ENCODE results near the gene DPPA3.
"Not testable (repeated sequence)": the region's sequence is repeated elsewhere in the genome, so short reads cannot be mapped to it uniquely, and the experiment has no call there.

DPPA3 gene

DNA sequence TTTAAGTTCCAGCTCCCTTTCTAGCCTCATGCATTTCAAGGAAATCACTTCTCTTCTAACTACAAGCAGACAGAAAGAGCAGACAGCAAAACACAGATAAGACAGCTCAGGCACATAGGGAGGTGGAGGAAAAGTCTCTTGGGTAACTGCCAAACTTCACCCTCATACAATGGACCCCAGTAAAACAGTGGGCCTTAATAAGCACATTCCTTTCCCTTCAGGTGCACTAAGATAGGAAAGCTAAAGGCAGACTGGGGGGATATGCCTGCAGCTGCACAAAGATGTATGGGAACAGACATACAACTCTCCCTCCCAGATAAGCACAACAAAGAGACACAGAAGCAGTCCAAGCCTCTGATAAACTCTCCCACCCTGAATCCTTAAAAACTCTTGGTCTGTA lies 19.8 kb downstream of the DPPA3 start:
- not testable (repeated sequence) for H3K9ac ChIP-seq (ENCODE audit: low read length); H3K27ac ChIP-seq (ENCODE audit: low read depth, low read length)
- H3K4me1 ChIP-seq (ENCODE audit: control insufficient read depth, insufficient read depth, low read length), result peaks cover 11% of the 10 kb centered on the region

DNA sequence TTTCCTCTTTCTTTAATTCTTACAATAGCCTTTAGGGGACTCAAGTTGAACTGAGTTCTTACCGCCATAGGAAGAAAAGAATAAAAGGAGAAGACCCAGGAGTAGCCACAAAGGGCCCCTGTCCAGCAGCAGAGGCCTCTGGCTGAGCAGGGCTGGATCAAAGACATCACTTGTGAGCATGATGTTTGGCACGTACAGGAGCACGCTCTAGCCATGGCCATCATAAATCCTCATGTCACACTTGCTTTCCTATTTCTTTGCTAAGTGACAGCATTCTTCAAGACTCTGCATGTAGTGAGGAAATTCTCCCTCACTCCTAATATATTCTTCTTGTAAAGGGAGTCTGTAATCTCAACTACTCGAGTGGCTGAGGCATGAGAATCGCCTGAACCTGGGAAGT lies 20.3 kb downstream of the DPPA3 start:
- Histone ChIP-seq H3K4me3 (ENCODE audit: low read depth, low read length) (no peak overlapping the region), H3K4me1 (ENCODE audit: control insufficient read depth, insufficient read depth, low read length) (peaks cover 11% of the 10 kb centered on the region), H3K27ac (ENCODE audit: low read depth, low read length) (no peak overlapping the region), H3K9me3 (ENCODE audit: control insufficient read depth, insufficient read depth, low read depth, low read length) (peaks cover 4% of the 10 kb centered on the region; the same call in 1 of the 2 replicates), H3K36me3 (ENCODE audit: control insufficient read depth, insufficient read depth, low read length) (no peaks in the 10 kb centered on the region), H3K27me3 (ENCODE audit: control insufficient read depth, insufficient read depth, low read length) (no peaks in the 10 kb centered on the region), H3K9ac (ENCODE audit: low read length) (no peak overlapping the region)

More for the DNA sequence above, 19.8 kb downstream of the DPPA3 start:
- H3K27me3 ChIP-seq (ENCODE audit: control insufficient read depth, insufficient read depth, low read length); H3K9me3 ChIP-seq (ENCODE audit: control insufficient read depth, insufficient read depth, low read depth, low read length); H3K4me3 ChIP-seq (ENCODE audit: low read depth, low read length); H3K36me3 ChIP-seq (ENCODE audit: control insufficient read depth, insufficient read depth, low read length): not testable (repeated sequence)

DNA sequence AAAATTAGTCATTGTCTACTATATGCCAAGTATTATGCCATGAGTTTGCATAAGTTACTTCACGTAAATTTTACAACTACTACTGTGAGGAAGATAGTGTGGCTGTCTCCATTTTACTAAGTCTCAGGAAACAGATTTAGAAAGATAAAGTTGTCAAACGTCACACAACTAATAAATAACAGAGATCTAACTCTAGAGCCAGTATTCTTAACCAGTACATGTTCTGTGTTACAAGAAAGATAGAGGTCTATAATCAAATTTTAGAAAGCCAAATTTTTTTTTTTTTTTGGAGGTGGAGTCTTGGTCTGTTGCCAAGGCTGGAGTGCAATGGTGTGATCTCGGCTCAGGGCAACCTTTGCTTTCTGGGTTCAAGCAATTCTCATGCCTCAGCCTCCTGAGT lies 21.8 kb downstream of the DPPA3 start:
- Histone ChIP-seq H3K9ac (ENCODE audit: low read length) (no peak overlapping the region), H3K4me3 (ENCODE audit: low read depth, low read length) (no peak overlapping the region)

DNA sequence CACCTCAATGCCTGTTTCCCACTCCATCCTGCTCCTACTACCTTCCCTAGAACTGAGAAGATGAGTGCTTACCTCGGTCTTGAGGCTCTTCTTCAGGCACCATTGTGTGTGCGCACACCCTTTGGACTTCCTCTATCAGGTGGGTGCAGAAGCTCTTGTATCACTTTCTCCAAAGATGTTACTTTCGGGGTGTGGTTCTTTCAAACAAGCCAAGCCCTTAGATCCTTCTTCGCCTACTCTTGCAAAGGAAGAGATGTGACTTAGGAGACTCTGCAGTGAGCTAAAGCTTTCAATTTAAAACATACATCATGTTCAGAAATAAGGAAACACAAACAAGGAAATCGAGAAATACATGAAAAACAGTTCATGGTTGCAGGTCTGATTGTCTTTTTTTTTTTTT lies 36.0 kb downstream of the DPPA3 start, which contains the start of gene CLEC4C:
Gene CLEC4C (minus strand): TSS at position 130 of the 400 bp plus-strand sequence. CDS start 27 bp downstream, at position 103.
- Histone ChIP-seq H3K9me3 (ENCODE audit: control insufficient read depth, insufficient read depth, low read depth, low read length) (peaks cover 6% of the 10 kb centered on the region; the same call in 1 of the 2 replicates), H3K27me3 (ENCODE audit: control insufficient read depth, insufficient read depth, low read length) (no peaks in the 10 kb centered on the region), H3K4me3 (ENCODE audit: low read depth, low read length) (no peak within 1 kb of the TSS), H3K27ac (ENCODE audit: low read depth, low read length) (no peak within 1 kb of the TSS), H3K9ac (ENCODE audit: low read length) (no peak within 1 kb of the TSS), H3K4me1 (ENCODE audit: control insufficient read depth, insufficient read depth, low read length) (no peaks in the 10 kb centered on the region), H3K36me3 (ENCODE audit: control insufficient read depth, insufficient read depth, low read length) (no peaks in the 10 kb centered on the region)

More for the DNA sequence above, 21.8 kb downstream of the DPPA3 start:
- no peaks in the 10 kb centered on the region for H3K27me3 ChIP-seq (ENCODE audit: control insufficient read depth, insufficient read depth, low read length)
- H3K27ac ChIP-seq (ENCODE audit: low read depth, low read length), result no peak overlapping the region
- H3K4me1 ChIP-seq (ENCODE audit: control insufficient read depth, insufficient read depth, low read length), result peaks cover 11% of the 10 kb centered on the region
- 0 out of 2 replicates have a peak, but pooled peaks cover under 1% of the 10 kb centered on the region for H3K9me3 ChIP-seq (ENCODE audit: control insufficient read depth, insufficient read depth, low read depth, low read length)
- no peaks in the 10 kb centered on the region for H3K36me3 ChIP-seq (ENCODE audit: control insufficient read depth, insufficient read depth, low read length)

DNA sequence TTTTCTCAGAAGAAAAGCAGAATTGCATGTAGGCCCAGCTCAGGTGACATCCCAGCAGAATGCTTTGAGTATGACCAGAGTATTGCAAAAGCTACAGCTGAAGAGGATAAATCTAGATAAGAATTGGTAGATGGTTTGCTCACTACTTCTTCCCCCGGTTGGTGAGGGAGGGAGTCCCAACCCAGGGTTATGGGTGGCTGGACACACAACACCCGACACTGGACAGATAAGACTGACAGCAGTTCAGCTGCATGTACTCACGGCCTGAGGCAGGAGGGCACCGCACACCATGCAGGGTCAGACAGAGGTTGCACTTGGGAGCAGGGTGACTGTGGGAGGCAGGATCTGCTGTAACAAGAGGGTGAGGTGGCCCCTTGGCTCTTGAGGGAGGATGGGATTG lies 37.6 kb downstream of the DPPA3 start:
- Histone ChIP-seq H3K27me3 (ENCODE audit: control insufficient read depth, insufficient read depth, low read length) (no peaks in the 10 kb centered on the region), H3K9ac (ENCODE audit: low read length) (no peak overlapping the region), H3K4me3 (ENCODE audit: low read depth, low read length) (no peak overlapping the region), H3K9me3 (ENCODE audit: control insufficient read depth, insufficient read depth, low read depth, low read length) (peaks cover 3% of the 10 kb centered on the region; the same call in 1 of the 2 replicates), H3K27ac (ENCODE audit: low read depth, low read length) (no peak overlapping the region), H3K36me3 (ENCODE audit: control insufficient read depth, insufficient read depth, low read length) (no peaks in the 10 kb centered on the region), H3K4me1 (ENCODE audit: control insufficient read depth, insufficient read depth, low read length) (no peaks in the 10 kb centered on the region)

DNA sequence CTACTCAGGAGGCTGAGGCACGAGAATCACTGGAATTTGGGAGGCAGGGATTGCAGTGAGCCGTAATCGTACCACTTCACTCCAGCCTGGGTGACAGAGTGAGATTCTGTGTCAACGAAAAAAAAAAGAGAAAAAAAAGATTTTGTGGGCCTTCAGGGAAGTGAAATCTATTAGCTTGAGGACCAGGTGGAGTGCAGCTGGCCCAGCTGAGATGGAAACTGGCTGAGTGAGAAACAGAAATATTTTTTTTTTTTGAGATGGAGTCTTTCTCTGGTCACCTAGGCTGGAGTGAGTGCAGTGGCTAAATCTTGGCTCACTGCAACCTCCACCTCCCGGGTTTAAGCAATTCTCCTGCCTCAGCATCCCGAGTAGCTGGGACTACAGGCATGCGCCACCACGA lies 38.2 kb downstream of the DPPA3 start:
- H3K27me3 ChIP-seq (ENCODE audit: control insufficient read depth, insufficient read depth, low read length), result no peaks in the 10 kb centered on the region
- no peak overlapping the region for H3K9ac ChIP-seq (ENCODE audit: low read length)
- no peak overlapping the region for H3K4me3 ChIP-seq (ENCODE audit: low read depth, low read length)
- no peaks in the 10 kb centered on the region for H3K4me1 ChIP-seq (ENCODE audit: control insufficient read depth, insufficient read depth, low read length)
- H3K9me3 ChIP-seq (ENCODE audit: control insufficient read depth, insufficient read depth, low read depth, low read length), result peaks cover 2% of the 10 kb centered on the region; the same call in 1 of the 2 replicates
- no peak overlapping the region for H3K27ac ChIP-seq (ENCODE audit: low read depth, low read length)
- no peaks in the 10 kb centered on the region for H3K36me3 ChIP-seq (ENCODE audit: control insufficient read depth, insufficient read depth, low read length)

DNA sequence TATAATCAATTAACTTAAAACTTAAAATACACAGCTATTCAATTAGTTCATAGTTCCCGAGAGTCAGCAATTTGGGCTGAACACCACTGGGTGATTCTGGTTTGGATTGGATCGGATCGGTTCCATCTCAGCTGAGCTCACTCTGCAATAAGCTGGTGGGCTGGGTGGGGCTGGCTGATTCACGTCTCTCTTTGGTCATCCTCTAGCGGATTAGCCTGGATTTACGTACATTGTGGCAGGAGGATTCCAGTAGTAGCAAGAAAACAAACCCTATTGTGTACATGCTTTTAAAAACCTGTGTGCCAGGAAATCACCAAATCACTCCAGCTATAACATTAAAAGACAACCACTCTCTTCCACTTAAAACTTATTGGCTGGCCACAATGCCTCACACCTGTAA lies 39.1 kb downstream of the DPPA3 start:
- no peaks in the 10 kb centered on the region for H3K36me3 ChIP-seq (ENCODE audit: control insufficient read depth, insufficient read depth, low read length)
- peaks cover 2% of the 10 kb centered on the region; the same call in 1 of the 2 replicates for H3K9me3 ChIP-seq (ENCODE audit: control insufficient read depth, insufficient read depth, low read depth, low read length)
- no peak overlapping the region for H3K9ac ChIP-seq (ENCODE audit: low read length)
- no peaks in the 10 kb centered on the region for H3K4me1 ChIP-seq (ENCODE audit: control insufficient read depth, insufficient read depth, low read length)
- H3K27me3 ChIP-seq (ENCODE audit: control insufficient read depth, insufficient read depth, low read length), result no peaks in the 10 kb centered on the region
- H3K27ac ChIP-seq (ENCODE audit: low read depth, low read length), result no peak overlapping the region
- no peak overlapping the region for H3K4me3 ChIP-seq (ENCODE audit: low read depth, low read length)

DNA sequence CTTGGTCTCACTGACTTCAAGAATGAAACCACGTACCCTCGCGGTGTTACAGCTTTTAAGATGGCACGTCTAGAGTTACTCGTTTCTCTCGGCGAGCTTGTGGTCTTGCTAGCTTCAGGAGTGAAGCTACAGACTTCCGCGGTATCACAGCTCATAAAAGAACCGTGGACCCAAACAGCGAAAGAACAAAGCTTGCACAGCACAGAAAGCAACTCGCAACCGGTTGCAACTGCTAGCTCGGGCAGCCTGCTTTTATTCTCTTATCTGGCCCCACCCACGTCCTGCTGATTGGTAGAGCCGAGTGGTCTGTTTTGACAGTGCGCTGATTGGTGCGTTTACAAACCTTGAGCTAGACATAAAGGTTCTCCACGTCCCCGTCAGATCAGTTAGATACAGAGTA lies 40.2 kb downstream of the DPPA3 start:
- Histone ChIP-seq H3K27ac (ENCODE audit: low read depth, low read length) (no peak overlapping the region), H3K36me3 (ENCODE audit: control insufficient read depth, insufficient read depth, low read length) (no peaks in the 10 kb centered on the region), H3K9me3 (ENCODE audit: control insufficient read depth, insufficient read depth, low read depth, low read length) (no peaks in the 10 kb centered on the region), H3K4me1 (ENCODE audit: control insufficient read depth, insufficient read depth, low read length) (no peaks in the 10 kb centered on the region), H3K9ac (ENCODE audit: low read length) (no peak overlapping the region), H3K27me3 (ENCODE audit: control insufficient read depth, insufficient read depth, low read length) (no peaks in the 10 kb centered on the region), H3K4me3 (ENCODE audit: low read depth, low read length) (peak overlapping the region; percentile 9; the same call in 1 of the 2 replicates)

DNA sequence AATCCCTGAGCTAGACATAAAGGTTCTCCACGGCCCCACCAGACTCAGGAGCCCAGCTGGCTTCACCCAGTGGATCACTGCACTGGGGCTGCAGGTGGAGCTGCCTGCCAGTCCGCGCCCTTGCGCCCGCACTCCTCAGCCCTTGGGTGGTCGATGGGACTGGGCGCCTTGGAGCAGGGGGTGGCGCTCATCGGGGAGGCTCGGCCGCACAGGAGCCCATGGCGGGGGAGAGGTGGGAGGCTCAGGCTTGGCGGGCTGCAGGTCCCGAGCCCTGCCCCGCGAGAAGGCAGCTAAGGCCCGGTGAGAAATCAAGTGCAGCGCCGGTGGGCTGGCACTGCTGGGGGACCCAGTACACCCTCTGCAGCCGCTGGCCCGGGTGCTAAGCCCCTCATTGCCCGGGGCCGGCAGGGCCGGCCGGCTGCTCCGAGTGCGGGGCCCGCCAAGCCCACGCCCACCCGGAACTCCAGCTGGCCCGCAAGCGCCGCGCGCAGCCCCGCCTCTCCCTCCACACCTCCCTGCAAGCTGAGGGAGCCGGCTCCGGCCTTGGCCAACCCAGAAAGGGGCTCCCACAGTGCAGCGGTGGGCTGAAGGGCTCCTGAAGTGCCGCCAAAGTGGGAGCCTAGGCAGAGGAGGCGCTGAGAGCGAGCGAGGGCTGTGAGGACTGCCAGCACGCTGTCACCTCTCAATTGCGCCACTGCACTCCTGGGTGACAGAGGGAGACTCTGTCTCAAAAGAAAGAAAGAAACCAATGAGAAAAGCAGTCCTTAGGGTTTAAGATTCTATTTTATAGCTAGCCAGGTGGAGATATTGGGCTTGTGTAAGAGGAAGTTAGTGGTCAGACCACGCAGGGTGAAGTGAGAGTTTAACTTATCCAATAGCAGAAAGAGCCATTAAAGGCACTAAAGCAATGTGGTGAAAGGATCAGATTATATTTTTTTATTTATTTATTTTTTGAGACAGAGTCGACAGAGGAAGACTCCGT lies 41.0 kb downstream of the DPPA3 start:
- H3K9ac ChIP-seq (ENCODE audit: low read length); H3K27ac ChIP-seq (ENCODE audit: low read depth, low read length); H3K27me3 ChIP-seq (ENCODE audit: control insufficient read depth, insufficient read depth, low read length); H3K36me3 ChIP-seq (ENCODE audit: control insufficient read depth, insufficient read depth, low read length); H3K4me3 ChIP-seq (ENCODE audit: low read depth, low read length); H3K4me1 ChIP-seq (ENCODE audit: control insufficient read depth, insufficient read depth, low read length); H3K9me3 ChIP-seq (ENCODE audit: control insufficient read depth, insufficient read depth, low read depth, low read length): not testable (repeated sequence)

DNA sequence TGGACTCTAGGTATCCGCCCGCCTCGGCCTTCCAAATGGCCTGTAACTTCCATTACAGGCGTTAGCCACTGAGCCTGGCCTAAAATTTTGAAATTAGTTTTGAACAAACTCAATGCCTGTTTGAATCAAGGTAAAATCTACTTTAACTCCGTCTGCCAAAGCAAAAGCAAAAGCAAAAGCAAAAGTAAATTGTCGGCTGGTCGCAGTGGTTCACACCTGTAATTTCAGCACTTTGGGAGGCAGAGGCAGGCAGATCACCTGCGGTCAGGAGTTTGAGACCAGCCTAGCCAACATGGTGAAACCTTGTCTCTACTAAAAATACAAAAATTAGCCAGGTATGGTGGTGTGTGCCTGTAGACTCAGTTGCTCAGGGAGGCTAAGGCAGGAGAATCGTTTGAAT lies 44.4 kb downstream of the DPPA3 start:
- H3K4me3 ChIP-seq (ENCODE audit: low read depth, low read length); H3K9ac ChIP-seq (ENCODE audit: low read length); H3K27ac ChIP-seq (ENCODE audit: low read depth, low read length); H3K9me3 ChIP-seq (ENCODE audit: control insufficient read depth, insufficient read depth, low read depth, low read length); H3K27me3 ChIP-seq (ENCODE audit: control insufficient read depth, insufficient read depth, low read length); H3K36me3 ChIP-seq (ENCODE audit: control insufficient read depth, insufficient read depth, low read length): not testable (repeated sequence)
- peaks cover 19% of the 10 kb centered on the region for H3K4me1 ChIP-seq (ENCODE audit: control insufficient read depth, insufficient read depth, low read length)

DNA sequence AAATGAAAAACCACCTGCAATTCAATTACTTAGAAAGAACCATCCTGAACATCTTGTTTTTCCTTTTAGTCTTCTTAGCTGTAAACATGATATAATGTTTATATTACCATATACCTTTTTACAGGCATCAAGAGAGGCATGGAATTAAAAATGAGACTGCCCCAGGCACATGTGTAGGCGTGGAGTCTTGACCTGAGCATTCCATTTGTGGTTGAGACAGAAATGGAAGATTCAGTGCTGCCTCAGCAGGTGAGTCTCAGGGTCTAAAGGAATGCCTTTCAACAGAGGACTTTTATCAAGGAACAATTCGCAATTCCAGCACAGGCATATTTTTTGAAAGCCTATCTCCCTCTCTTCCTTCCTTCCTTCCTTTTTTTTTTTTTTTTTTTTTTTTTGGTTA lies 45.8 kb downstream of the DPPA3 start:
- Histone ChIP-seq H3K9ac (ENCODE audit: low read length) (no peak overlapping the region), H3K9me3 (ENCODE audit: control insufficient read depth, insufficient read depth, low read depth, low read length) (no peaks in the 10 kb centered on the region), H3K4me3 (ENCODE audit: low read depth, low read length) (no peak overlapping the region), H3K27ac (ENCODE audit: low read depth, low read length) (no peak overlapping the region; the same call in 1 of the 2 replicates), H3K4me1 (ENCODE audit: control insufficient read depth, insufficient read depth, low read length) (peaks cover 19% of the 10 kb centered on the region), H3K27me3 (ENCODE audit: control insufficient read depth, insufficient read depth, low read length) (no peaks in the 10 kb centered on the region), H3K36me3 (ENCODE audit: control insufficient read depth, insufficient read depth, low read length) (no peaks in the 10 kb centered on the region)

All from HUES6 (cell line).